Suprapubic skin (tissue), 4 donors: Measurements from ENCODE around the gene JCHAIN. TPM values are rescaled to one million over a fixed set of nuclear protein-coding genes. Genes with fewer than 3 reads are reported as not detected.

Experiments used
- DNase-seq, 2 donors: peaks; one replicate each; pipeline ENCODE4 v3.0.0-alpha.2; 2019; ENCODE audit warnings: low spot score in 2 of 2
- H3K27ac ChIP-seq: fragments of 200-600 bp; sonication (generic); one replicate; pipeline ENCODE4 v1.5.1; 2019
- H3K27me3 ChIP-seq: fragments of 200-600 bp; sonication (generic); one replicate; pipeline ENCODE4 v1.5.1; 2019
- H3K36me3 ChIP-seq: fragments of 200-600 bp; sonication (generic); one replicate; pipeline ENCODE4 v1.5.1; 2019
- H3K4me1 ChIP-seq: fragments of 200-600 bp; sonication (generic); one replicate; pipeline ENCODE4 v1.5.1; 2019
- H3K4me3 ChIP-seq: fragments of 200-600 bp; sonication (generic); one replicate; pipeline ENCODE4 v1.5.1; 2019; ENCODE audit warnings: mild to moderate bottlenecking
- H3K9me3 ChIP-seq: fragments of 200-600 bp; sonication (generic); one replicate; pipeline ENCODE4 v1.5.1; 2019
- CTCF ChIP-seq, 2 donors: fragments of 200-600 bp in 1 of 2; fragments of 450-650 bp in 1 of 2; sonication (generic) in 1 of 2; IDR thresholded peaks; one replicate each; pipeline ENCODE4 v1.5.1; 2016 to 2019; ENCODE audit warnings: antibody characterized with exemption in 2 of 2, mild to moderate bottlenecking in 1 of 2, moderate library complexity in 1 of 2
- EP300 ChIP-seq: sonication (generic); formaldehyde crosslinking; IDR thresholded peaks from one replicate; pipeline ENCODE4 v1.6.1; 2017; ENCODE audit warnings: antibody characterized with exemption
- POLR2A ChIP-seq, 2 donors: fragments of 450-650 bp; IDR thresholded peaks; one replicate each; pipeline ENCODE4 v1.6.1; 2017; ENCODE audit warnings: antibody characterized with exemption in 2 of 2, mild to moderate bottlenecking in 2 of 2, moderate library complexity in 2 of 2
- POLR2AphosphoS5 ChIP-seq, 3 donors: sonication (generic); formaldehyde crosslinking; IDR thresholded peaks; one replicate each; pipeline ENCODE4 v1.6.1; 2017; ENCODE audit warnings: antibody characterized with exemption in 3 of 3
- WGBS: methylation state at CpG from one replicate; pipeline ENCODE4 v1.1.5; 2018; 5-methylcytosine and 5-hydroxymethylcytosine counted together
- total RNA-seq, 4 donors: library from RNA; depleted of rRNA; stranded (reverse); fragments of >200 nt; gene quantifications; one replicate each; pipeline ENCODE4 v1.1.0, GENCODE V29; 2016

JCHAIN gene
- total RNA-seq, 4 donors from 2014 or later = 0.68 to 8.4 (median 1.4) TPM; not detected in 1

DNA sequence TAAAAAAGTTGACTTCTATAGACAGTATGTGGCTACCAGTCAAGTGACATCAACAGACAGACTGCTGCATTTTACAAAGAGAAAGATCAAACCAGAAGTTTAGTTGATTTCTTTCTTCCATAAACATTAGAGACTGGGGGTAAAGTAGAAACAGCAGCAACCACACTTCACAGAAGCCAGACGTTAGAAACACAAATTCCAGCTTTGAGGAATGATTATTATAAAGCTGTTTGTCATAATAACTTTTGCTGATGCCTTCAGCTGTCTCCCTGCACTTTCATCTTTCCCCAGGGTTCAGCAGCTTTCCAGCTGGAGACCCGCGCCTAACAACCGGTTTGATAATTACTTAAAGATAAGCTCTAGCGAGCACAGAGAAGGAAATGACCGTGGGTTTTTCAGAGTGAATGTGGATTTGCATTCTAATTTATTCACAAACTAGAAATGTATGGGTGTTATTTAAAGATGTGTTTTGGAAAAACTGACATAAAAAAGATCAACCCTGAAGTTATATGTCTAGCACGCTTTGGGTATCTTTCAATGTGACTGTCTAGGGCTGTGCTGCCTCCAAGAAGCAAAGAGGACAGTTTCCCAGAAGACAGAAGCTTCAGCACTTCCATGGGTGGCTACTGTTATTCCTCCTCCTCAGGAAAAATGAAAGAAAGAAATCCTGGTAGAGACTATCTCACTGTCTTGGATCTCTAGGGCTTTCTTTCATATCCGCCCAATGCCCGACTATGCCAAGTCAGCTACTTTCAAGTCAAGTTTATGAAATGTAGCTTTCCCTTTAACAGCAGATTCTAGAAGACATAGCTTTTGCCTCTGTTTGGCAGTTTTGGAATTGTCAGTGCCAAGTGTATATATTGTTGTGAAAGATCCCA is 52.8 kb downstream of the JCHAIN start:
- no peak for DNase-seq
- 10% methylated on average over 9 of the region's 9 CpGs for WGBS
- H3K27me3 ChIP-seq = no peaks in the 10 kb centered on the region
- no peaks in the 10 kb centered on the region for H3K9me3 ChIP-seq
- H3K36me3 ChIP-seq = no peaks in the 10 kb centered on the region
- H3K4me3 ChIP-seq = peak overlapping the region; percentile 34
- H3K4me1 ChIP-seq = peaks cover 5% of the 10 kb centered on the region
- TF ChIP-seq POLR2AphosphoS5 (IDR thresholded peaks at IDR 0.05) = no peak
- no peak for TF ChIP-seq EP300
- no peak for TF ChIP-seq POLR2A (IDR thresholded peaks at IDR 0.05)
- no peak for TF ChIP-seq CTCF (IDR thresholded peaks at IDR 0.05)
- no peak overlapping the region for H3K27ac ChIP-seq

DNA sequence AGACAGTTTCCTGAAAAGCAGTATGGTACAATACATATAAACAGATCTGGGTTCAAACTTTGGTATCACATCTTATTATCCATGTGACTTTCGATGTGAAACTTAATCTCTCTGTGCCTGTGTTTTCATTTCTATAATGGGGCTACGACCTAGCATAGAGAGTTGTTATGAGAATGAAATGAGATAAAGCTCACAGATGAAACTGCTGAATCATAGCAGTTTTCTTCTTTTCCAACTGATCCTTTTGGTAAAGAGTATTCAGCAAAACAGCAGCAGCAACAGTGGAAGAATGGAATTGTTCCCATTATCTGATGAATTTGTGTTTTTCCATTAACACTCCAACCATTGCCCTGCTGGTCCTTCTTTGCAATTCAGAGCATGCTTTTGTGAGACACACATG is 58.0 kb downstream of the JCHAIN start:
- H3K4me1 ChIP-seq = peaks cover 4% of the 10 kb centered on the region

DNA sequence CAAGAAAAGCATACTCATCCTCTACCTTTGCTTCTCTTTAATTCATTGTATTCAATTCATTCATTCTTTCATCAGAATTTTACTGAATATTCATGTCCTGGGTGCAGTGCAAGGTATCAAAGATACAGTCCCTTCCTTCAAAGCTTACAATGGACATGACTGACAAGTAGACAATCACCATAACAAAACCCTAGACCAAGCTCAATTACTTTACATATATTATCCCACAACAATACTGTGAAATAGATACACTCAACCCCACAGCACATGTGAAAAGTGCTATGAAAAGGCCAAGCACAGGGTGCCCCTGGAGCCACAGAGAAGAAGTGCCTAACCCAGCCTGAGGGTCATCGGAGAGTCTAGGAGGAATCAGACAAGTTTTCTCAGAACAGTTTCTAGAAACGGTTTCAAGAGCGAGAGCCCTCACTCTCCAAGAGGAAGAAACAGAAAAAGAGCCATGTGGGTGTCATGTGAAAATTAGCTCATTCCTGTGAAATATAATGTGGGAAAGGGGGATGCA is 58.9 kb downstream of the JCHAIN start:
- H3K4me3 ChIP-seq = no peak overlapping the region
- DNase-seq = no peak
- H3K4me1 ChIP-seq = no peaks in the 10 kb centered on the region
- no peak for TF ChIP-seq CTCF (IDR thresholded peaks at IDR 0.05)
- TF ChIP-seq POLR2AphosphoS5 (IDR thresholded peaks at IDR 0.05) = no peak
- TF ChIP-seq EP300 = no peak
- no peak for TF ChIP-seq POLR2A (IDR thresholded peaks at IDR 0.05)
- no peaks in the 10 kb centered on the region for H3K27me3 ChIP-seq
- 88% methylated on average over 3 of the region's 3 CpGs for WGBS
- H3K9me3 ChIP-seq = no peaks in the 10 kb centered on the region
- H3K36me3 ChIP-seq = no peaks in the 10 kb centered on the region
- H3K27ac ChIP-seq = no peak overlapping the region

More for the DNA sequence above, 58.0 kb downstream of the JCHAIN start:
- Histone ChIP-seq H3K9me3 (no peaks in the 10 kb centered on the region), H3K27ac (no peak overlapping the region), H3K27me3 (no peaks in the 10 kb centered on the region), H3K4me3 (no peak overlapping the region), H3K36me3 (no peaks in the 10 kb centered on the region)
- TF ChIP-seq EP300 (no peak), POLR2A (IDR thresholded peaks at IDR 0.05) (no peak), POLR2AphosphoS5 (IDR thresholded peaks at IDR 0.05) (no peak), CTCF (IDR thresholded peaks at IDR 0.05) (no peak)
- DNase-seq = no peak
- WGBS = 85% methylated on average over 2 of the region's 2 CpGs

DNA sequence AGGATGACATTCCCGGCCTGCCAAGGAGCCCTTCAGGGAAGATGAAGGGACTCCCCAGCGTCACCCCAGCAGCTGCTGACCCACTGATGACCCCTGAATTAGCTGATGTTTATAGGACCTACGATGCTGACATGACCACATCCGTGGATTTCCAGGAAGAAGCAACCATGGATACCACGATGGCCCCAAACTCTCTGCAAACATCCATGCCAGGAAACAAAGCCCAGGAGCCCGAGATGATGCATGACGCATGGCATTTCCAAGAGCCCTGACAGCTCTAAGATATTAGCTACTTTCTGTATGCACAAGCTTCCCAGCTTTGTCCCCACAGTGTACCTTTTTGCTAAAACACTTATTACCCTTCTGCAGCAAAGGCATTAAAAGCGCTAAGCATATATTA is 59.8 kb downstream of the JCHAIN start:
- H3K27me3 ChIP-seq = no peaks in the 10 kb centered on the region
- H3K27ac ChIP-seq = no peak overlapping the region
- DNase-seq = no peak
- no peak overlapping the region for H3K4me3 ChIP-seq
- H3K4me1 ChIP-seq = no peaks in the 10 kb centered on the region
- H3K36me3 ChIP-seq = no peaks in the 10 kb centered on the region
- WGBS = 94% methylated on average over 6 of the region's 8 CpGs
- TF ChIP-seq POLR2AphosphoS5 (IDR thresholded peaks at IDR 0.05) (no peak), CTCF (IDR thresholded peaks at IDR 0.05) (no peak), POLR2A (IDR thresholded peaks at IDR 0.05) (no peak), EP300 (no peak)
- no peaks in the 10 kb centered on the region for H3K9me3 ChIP-seq

Other genes with a start within 250 kb of the JCHAIN start
- gene MUC7, start 194.3 kb downstream of the JCHAIN start, total RNA-seq = 1 to 10 TPM in 3 of 4 donors, under 1 TPM in 1; 0.86 to 6.8 (median 1.7) TPM
- gene AMTN, start 147.9 kb downstream of the JCHAIN start, total RNA-seq = under 1 TPM in 2 of 4 donors, not detected in 2; 0.79 to 0.83 TPM
- under 1 TPM in 2 of 4 donors, not detected in 2; 0.42 to 0.68 TPM for gene AMBN, start 74.3 kb downstream of the JCHAIN start, total RNA-seq
- not detected for gene ENAM, start 37.8 kb downstream of the JCHAIN start, total RNA-seq
- gene UTP3, start 22.0 kb upstream of the JCHAIN start, total RNA-seq = 10 to 100 TPM; 19.2 to 27.6 (median 22.6) TPM
- gene RUFY3, start 55.5 kb upstream of the JCHAIN start, total RNA-seq = 100 to 1,000 TPM in 1 of 4 donors, 10 to 100 TPM in 3; 53.2 to 155 (median 68.1) TPM
- gene GRSF1, start 173.4 kb upstream of the JCHAIN start, total RNA-seq = 10 to 100 TPM; 37.5 to 54.2 (median 46.7) TPM
- 10 to 100 TPM in 3 of 4 donors, 1 to 10 TPM in 1; 9.5 to 20.8 (median 15.0) TPM for gene MOB1B, start 235.9 kb upstream of the JCHAIN start, total RNA-seq